Right lobe of liver (tissue), 4 donors: Measurements from ENCODE around the gene LMBRD2.

Experiments used
- POLR2A ChIP-seq: fragments of 450-650 bp; IDR thresholded peaks from one replicate; pipeline ENCODE4 v1.6.1; 2017; ENCODE audit warnings: antibody characterized with exemption, mild to moderate bottlenecking
- TF ChIP-seq, protein P1 (sequence below), 4 donors: fragments of 200-600 bp in 3 of 4; fragments of 450-650 bp in 1 of 4; IDR thresholded peaks; one replicate each; pipeline versions ENCODE4 v1.5.1 to v1.8.0; 2016 to 2022; ENCODE audit warnings: antibody characterized with exemption in 4 of 4, mild to moderate bottlenecking in 2 of 4
- donor health status: DM: no; HTN: no; CAD: no.
- donor health status: DM: no; HTN: no; CAD: no.
- donor health status: DM: no; HTN: yes; CAD: no.

- TF ChIP-seq, protein P1, sequence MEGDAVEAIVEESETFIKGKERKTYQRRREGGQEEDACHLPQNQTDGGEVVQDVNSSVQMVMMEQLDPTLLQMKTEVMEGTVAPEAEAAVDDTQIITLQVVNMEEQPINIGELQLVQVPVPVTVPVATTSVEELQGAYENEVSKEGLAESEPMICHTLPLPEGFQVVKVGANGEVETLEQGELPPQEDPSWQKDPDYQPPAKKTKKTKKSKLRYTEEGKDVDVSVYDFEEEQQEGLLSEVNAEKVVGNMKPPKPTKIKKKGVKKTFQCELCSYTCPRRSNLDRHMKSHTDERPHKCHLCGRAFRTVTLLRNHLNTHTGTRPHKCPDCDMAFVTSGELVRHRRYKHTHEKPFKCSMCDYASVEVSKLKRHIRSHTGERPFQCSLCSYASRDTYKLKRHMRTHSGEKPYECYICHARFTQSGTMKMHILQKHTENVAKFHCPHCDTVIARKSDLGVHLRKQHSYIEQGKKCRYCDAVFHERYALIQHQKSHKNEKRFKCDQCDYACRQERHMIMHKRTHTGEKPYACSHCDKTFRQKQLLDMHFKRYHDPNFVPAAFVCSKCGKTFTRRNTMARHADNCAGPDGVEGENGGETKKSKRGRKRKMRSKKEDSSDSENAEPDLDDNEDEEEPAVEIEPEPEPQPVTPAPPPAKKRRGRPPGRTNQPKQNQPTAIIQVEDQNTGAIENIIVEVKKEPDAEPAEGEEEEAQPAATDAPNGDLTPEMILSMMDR (IDR thresholded peaks at IDR 0.05): no peak
- no peak for TF ChIP-seq POLR2A
Measured at GRCh38 chr5:36078430-36078829, 73.3 kb downstream of the LMBRD2 start.
